HEK293 (cell line): ENCODE results near the gene PHKG1.
"Not testable (repeated sequence)": the region's sequence is repeated elsewhere in the genome, so short reads cannot be mapped to it uniquely, and the experiment has no call there.

Experiments
- CTCF ChIA-PET: fragments of 350-600 bp; formaldehyde crosslinking; extraction: SDS; loops from one replicate; lab custom pipeline; 2021; ENCODE audit warnings: antibody characterized with exemption; lab: Yijun Ruan, JAX
- POLR2A ChIA-PET: fragments of 300-600 bp; formaldehyde crosslinking; extraction: SDS; loops from one replicate; lab custom pipeline; 2020; ENCODE audit warnings: antibody characterized with exemption, inconsistent platforms; lab: Yijun Ruan, JAX
- H3K27ac ChIP-seq: fragments of 200-500 bp; sonication (Bioruptor generic); 2 replicates; pipeline ENCODE4 v1.5.1; 2014; ENCODE audit warnings: low read depth, low read length, control low read depth, inconsistent platforms; ENCODE audit errors: extremely low read depth
- H3K36me3 ChIP-seq, 2 experiments: fragments of 200-500 bp in 1 of 2; sonication (Bioruptor generic) in 1 of 2; 1 replicate in 1 of 2; 2 replicates in 1 of 2; pipeline ENCODE4 v1.5.1; 2014 to 2017; ENCODE audit warnings: inconsistent platforms in 2 of 2, low read length in 2 of 2; ENCODE audit not compliant: control insufficient read depth in 2 of 2, insufficient read depth in 1 of 2
- H3K4me1 ChIP-seq: fragments of 200-500 bp; sonication (Bioruptor generic); 2 replicates; pipeline ENCODE4 v1.5.1; 2014; ENCODE audit warnings: mild to moderate bottlenecking, low read length, inconsistent platforms; ENCODE audit not compliant: control insufficient read depth, insufficient read depth
- H3K4me3 ChIP-seq: 2 replicates; pipeline ENCODE4 v1.5.1; 2011; ENCODE audit warnings: low read depth, mild to moderate bottlenecking, control low read depth, low read length, moderate library complexity
- H3K9me3 ChIP-seq: fragments of 200-500 bp; sonication (Bioruptor generic); 2 replicates; pipeline ENCODE4 v1.5.1; 2014; ENCODE audit warnings: low read depth, low read length, inconsistent platforms; ENCODE audit not compliant: control insufficient read depth, insufficient read depth
- BCL11B ChIP-seq: fragments of 450-650 bp; formaldehyde crosslinking; IDR thresholded peaks from 2 replicates; pipeline ENCODE4 v1.5.1; 2016; ENCODE audit warnings: low read depth, missing biosample characterization, missing genetic modification characterization
- GFI1B ChIP-seq: fragments of 450-650 bp; formaldehyde crosslinking; IDR thresholded peaks from 2 replicates; pipeline ENCODE4 v1.5.1; 2016; ENCODE audit warnings: missing biosample characterization, missing genetic modification characterization
- TRIM28 ChIP-seq: IDR thresholded peaks from 2 replicates; pipeline ENCODE4 v1.6.1; 2011; ENCODE audit warnings: low read length, control low read depth, borderline replicate concordance
- ZBTB48 ChIP-seq: fragments of 450-650 bp; formaldehyde crosslinking; IDR thresholded peaks from 2 replicates; pipeline ENCODE4 v1.5.1; 2016; ENCODE audit warnings: missing biosample characterization, missing genetic modification characterization
- ZNF16 ChIP-seq: fragments of 450-650 bp; formaldehyde crosslinking; IDR thresholded peaks from 2 replicates; pipeline ENCODE4 v1.5.1; 2016; ENCODE audit warnings: low read depth, missing biosample characterization, missing genetic modification characterization
- ZNF221 ChIP-seq: fragments of 450-650 bp; formaldehyde crosslinking; IDR thresholded peaks from 2 replicates; pipeline ENCODE4 v1.5.1; 2017; ENCODE audit warnings: missing biosample characterization, missing genetic modification characterization, borderline replicate concordance
- ZNF23 ChIP-seq: fragments of 450-650 bp; formaldehyde crosslinking; IDR thresholded peaks from 2 replicates; pipeline ENCODE4 v1.5.1; 2016; ENCODE audit warnings: missing biosample characterization, missing genetic modification characterization, borderline replicate concordance
- ZNF24 ChIP-seq: fragments of 450-650 bp; formaldehyde crosslinking; IDR thresholded peaks from 2 replicates; pipeline ENCODE4 v1.5.1; 2016; ENCODE audit warnings: missing biosample characterization, missing genetic modification characterization
- ZNF248 ChIP-seq: fragments of 450-650 bp; formaldehyde crosslinking; IDR thresholded peaks from 2 replicates; pipeline ENCODE4 v1.5.1; 2017; ENCODE audit warnings: missing biosample characterization, missing genetic modification characterization
- ZNF324 ChIP-seq: fragments of 450-650 bp; formaldehyde crosslinking; IDR thresholded peaks from 2 replicates; pipeline ENCODE4 v1.5.1; 2016; ENCODE audit warnings: missing biosample characterization, missing genetic modification characterization
- ZNF585B ChIP-seq: fragments of 450-650 bp; formaldehyde crosslinking; IDR thresholded peaks from 2 replicates; pipeline ENCODE4 v1.5.1; 2016; ENCODE audit warnings: missing biosample characterization, missing genetic modification characterization
- ZNF658 ChIP-seq: fragments of 450-650 bp; formaldehyde crosslinking; IDR thresholded peaks from 2 replicates; pipeline ENCODE4; 2016; ENCODE audit warnings: missing biosample characterization, missing genetic modification characterization
- ZNF670 ChIP-seq: fragments of 450-650 bp; formaldehyde crosslinking; IDR thresholded peaks from 2 replicates; pipeline ENCODE4 v1.5.1; 2016; ENCODE audit warnings: missing biosample characterization, missing genetic modification characterization, low read depth
- ZNF692 ChIP-seq: fragments of 450-650 bp; formaldehyde crosslinking; IDR thresholded peaks from 2 replicates; pipeline ENCODE4 v1.5.1; 2016; ENCODE audit warnings: missing biosample characterization, missing genetic modification characterization

Gene PHKG1

GRCh38 chr7:56031556-56031955, 61.2 kb downstream of the PHKG1 start:
- POLR2A ChIA-PET, H3K9me3 ChIP-seq, H3K27ac ChIP-seq, H3K4me3 ChIP-seq, H3K4me1 ChIP-seq: not testable (repeated sequence)
- CTCF ChIA-PET, result interaction anchor here (0.6 kb wide), 1 partner anchor 68 kb away, joined by 5 read pairs; no protein-coding TSS in a partner anchor
- peaks cover 31 to 42% of the 10 kb centered on the region in 2 experiments; a peak in 2 of 3 replicates for H3K36me3 ChIP-seq

GRCh38 chr7:56030340-56030739, 62.4 kb downstream of the PHKG1 start:
- TF ChIP-seq ZNF248 (tag by site-specific recombination) (no peak), ZNF23 (tag by site-specific recombination) (no peak), ZNF324 (tag by site-specific recombination) (no peak), ZNF16 (no peak), ZNF692 (no peak), ZNF24 (tag by site-specific recombination) (no peak), GFI1B (tag by site-specific recombination) (no peak), ZNF670 (tag by site-specific recombination) (no peak), ZNF585B (tag by site-specific recombination) (no peak), ZBTB48 (no peak), TRIM28 (no peak), BCL11B (tag by site-specific recombination) (no peak), ZNF658 (tag by site-specific recombination) (no peak), ZNF221 (no peak)
- Histone ChIP-seq H3K4me1 (no peaks in the 10 kb centered on the region), H3K9me3 (no peaks in the 10 kb centered on the region), H3K27ac (no peak overlapping the region), H3K36me3 (peaks cover 36 to 47% of the 10 kb centered on the region in 2 experiments; a peak in 2 of 3 replicates), H3K4me3 (no peak overlapping the region)
- ChIA-PET CTCF (no interaction called here), POLR2A (no interaction called here)
